HG03280 (cell line): Measurements from ENCODE around the gene NCAPD2.

Experiments
- ATAC-seq: cut with Tn5 transposase; IDR thresholded peaks from one replicate; pipeline ENCODE4 v1.9.1; 2021; ENCODE audit warnings: mild to moderate bottlenecking, moderate library complexity; ENCODE audit not compliant: unreplicated experiment

The NCAPD2 gene

GRCh38 chr12:6569312-6569711 is 75.4 kb downstream of the NCAPD2 start:
- ATAC-seq, result no peak

GRCh38 chr12:6569786-6570185 is 75.9 kb downstream of the NCAPD2 start:
- no peak for ATAC-seq

GRCh38 chr12:6570264-6570887 is 76.5 kb downstream of the NCAPD2 start:
- no peak for ATAC-seq

- ATAC-seq, result no peak
These were observed 79.1 kb downstream of the NCAPD2 start for GRCh38 chr12:6573001-6573400.

- ATAC-seq, result no peak
These were observed 80.8 kb downstream of the NCAPD2 start for GRCh38 chr12:6574576-6575295.

- ATAC-seq, result no peak
These were observed 81.7 kb downstream of the NCAPD2 start for GRCh38 chr12:6575648-6576047.
